ENCODE measurements around the gene S100A10.

- TF ChIP-seq, protein P1, sequence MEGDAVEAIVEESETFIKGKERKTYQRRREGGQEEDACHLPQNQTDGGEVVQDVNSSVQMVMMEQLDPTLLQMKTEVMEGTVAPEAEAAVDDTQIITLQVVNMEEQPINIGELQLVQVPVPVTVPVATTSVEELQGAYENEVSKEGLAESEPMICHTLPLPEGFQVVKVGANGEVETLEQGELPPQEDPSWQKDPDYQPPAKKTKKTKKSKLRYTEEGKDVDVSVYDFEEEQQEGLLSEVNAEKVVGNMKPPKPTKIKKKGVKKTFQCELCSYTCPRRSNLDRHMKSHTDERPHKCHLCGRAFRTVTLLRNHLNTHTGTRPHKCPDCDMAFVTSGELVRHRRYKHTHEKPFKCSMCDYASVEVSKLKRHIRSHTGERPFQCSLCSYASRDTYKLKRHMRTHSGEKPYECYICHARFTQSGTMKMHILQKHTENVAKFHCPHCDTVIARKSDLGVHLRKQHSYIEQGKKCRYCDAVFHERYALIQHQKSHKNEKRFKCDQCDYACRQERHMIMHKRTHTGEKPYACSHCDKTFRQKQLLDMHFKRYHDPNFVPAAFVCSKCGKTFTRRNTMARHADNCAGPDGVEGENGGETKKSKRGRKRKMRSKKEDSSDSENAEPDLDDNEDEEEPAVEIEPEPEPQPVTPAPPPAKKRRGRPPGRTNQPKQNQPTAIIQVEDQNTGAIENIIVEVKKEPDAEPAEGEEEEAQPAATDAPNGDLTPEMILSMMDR (IDR thresholded peaks at IDR 0.05): no peak
- TF ChIP-seq EP300 (IDR thresholded peaks at IDR 0.05): no peak
- no peak for TF ChIP-seq POLR2AphosphoS5 (IDR thresholded peaks at IDR 0.05)
- TF ChIP-seq POLR2A (IDR thresholded peaks at IDR 0.05; ENCODE audit: low read depth): no peak
Observed at GRCh38 chr1:152007047-152007446, 13.4 kb upstream of the S100A10 start.
